Measurements from ENCODE around the gene SOS2. TPM values are rescaled to one million over a fixed set of nuclear protein-coding genes. Genes with fewer than 3 reads are reported as not detected.

The SOS2 gene
- total and polyA plus RNA-seq, 10 of the 15 experiments (the other 5 are each of a cell fraction or from before 2014, with no cell fraction given), result 2.1 to 16.8 (median 8.4) TPM

DNA sequence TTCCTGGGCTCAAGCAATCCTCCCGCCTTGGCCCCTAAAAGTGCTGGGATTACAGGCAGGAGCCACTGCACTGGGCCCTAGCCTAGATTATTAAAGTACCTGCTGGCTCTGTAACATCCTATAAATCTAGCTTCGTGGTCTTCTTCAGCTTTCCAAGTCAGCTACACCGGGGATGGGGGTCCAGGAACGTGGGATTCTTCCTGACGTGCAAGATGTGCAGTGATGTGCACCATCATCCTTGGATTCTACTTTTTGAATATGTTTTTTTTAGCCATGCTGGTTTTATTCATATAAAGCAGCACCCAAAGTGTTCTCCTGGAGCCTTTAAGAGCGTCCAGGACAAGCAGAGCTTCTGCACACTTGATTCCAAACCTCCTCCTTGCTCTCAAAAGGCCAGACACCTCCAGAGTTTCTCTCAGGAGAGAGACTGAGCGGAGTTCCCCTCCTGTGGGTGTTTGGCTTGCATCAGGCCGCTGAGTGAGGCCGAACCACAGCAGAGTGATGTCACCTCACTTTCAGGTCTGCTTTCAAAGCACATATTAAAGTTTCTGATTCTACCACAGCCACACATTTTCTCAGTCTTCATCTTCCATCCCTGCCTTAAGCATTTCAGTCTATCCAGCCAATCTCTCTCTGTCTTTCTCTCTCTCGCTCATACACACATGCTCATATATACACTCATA is 148.5 kb downstream of the SOS2 start (continued):
- TF ChIP-seq, protein P1, sequence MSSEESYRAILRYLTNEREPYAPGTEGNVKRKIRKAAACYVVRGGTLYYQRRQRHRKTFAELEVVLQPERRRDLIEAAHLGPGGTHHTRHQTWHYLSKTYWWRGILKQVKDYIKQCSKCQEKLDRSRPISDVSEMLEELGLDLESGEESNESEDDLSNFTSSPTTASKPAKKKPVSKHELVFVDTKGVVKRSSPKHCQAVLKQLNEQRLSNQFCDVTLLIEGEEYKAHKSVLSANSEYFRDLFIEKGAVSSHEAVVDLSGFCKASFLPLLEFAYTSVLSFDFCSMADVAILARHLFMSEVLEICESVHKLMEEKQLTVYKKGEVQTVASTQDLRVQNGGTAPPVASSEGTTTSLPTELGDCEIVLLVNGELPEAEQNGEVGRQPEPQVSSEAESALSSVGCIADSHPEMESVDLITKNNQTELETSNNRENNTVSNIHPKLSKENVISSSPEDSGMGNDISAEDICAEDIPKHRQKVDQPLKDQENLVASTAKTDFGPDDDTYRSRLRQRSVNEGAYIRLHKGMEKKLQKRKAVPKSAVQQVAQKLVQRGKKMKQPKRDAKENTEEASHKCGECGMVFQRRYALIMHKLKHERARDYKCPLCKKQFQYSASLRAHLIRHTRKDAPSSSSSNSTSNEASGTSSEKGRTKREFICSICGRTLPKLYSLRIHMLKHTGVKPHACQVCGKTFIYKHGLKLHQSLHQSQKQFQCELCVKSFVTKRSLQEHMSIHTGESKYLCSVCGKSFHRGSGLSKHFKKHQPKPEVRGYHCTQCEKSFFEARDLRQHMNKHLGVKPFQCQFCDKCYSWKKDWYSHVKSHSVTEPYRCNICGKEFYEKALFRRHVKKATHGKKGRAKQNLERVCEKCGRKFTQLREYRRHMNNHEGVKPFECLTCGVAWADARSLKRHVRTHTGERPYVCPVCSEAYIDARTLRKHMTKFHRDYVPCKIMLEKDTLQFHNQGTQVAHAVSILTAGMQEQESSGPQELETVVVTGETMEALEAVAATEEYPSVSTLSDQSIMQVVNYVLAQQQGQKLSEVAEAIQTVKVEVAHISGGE (CRISPR knock-in tag; IDR thresholded peaks at IDR 0.05), result no peak
- no peak for TF ChIP-seq NR2C2 (IDR thresholded peaks at IDR 0.05; ENCODE audit: borderline replicate concordance, control insufficient read depth, insufficient read length, low read depth)
- TF ChIP-seq RBBP5 (conservative IDR thresholded peaks at IDR 0.05), result no peak
- TF ChIP-seq, protein P2, sequence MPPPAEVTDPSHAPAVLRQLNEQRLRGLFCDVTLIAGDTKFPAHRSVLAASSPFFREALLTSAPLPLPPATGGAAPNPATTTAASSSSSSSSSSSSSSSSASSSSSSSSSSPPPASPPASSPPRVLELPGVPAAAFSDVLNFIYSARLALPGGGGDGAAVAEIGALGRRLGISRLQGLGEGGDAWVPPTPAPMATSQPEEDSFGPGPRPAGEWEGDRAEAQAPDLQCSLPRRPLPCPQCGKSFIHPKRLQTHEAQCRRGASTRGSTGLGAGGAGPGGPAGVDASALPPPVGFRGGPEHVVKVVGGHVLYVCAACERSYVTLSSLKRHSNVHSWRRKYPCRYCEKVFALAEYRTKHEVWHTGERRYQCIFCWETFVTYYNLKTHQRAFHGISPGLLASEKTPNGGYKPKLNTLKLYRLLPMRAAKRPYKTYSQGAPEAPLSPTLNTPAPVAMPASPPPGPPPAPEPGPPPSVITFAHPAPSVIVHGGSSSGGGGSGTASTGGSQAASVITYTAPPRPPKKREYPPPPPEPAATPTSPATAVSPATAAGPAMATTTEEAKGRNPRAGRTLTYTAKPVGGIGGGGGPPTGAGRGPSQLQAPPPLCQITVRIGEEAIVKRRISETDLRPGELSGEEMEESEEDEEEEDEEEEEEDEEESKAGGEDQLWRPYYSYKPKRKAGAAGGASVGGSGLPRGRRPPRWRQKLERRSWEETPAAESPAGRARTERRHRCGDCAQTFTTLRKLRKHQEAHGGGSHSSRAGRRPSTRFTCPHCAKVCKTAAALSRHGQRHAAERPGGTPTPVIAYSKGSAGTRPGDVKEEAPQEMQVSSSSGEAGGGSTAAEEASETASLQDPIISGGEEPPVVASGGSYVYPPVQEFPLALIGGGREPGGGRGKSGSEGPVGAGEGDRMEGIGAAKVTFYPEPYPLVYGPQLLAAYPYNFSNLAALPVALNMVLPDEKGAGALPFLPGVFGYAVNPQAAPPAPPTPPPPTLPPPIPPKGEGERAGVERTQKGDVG (CRISPR knock-in tag; IDR thresholded peaks at IDR 0.05), result no peak
- TF ChIP-seq IKZF1 (conservative IDR thresholded peaks at IDR 0.05), result peak; percentile 86
- no peak for TF ChIP-seq NRF1 (conservative IDR thresholded peaks at IDR 0.05; ENCODE audit: low read depth, low read length)
